ENCODE results near the gene DTNA.
A peak's percentile ranks its signal among the peaks of the same experiment; 100 is the strongest.
"Not testable (repeated sequence)": the region's sequence is repeated elsewhere in the genome, so short reads cannot be mapped to it uniquely, and the experiment has no call there.

The DTNA gene

GRCh38 chr18:34864836-34865497 lies 154.9 kb downstream of the DTNA start:
- DNase-seq = peak; percentile 5

GRCh38 chr18:34866310-34866709 lies 156.2 kb downstream of the DTNA start:
- DNase-seq = no peak

GRCh38 chr18:34866739-34867138 lies 156.6 kb downstream of the DTNA start:
- no peak for DNase-seq

GRCh38 chr18:34867520-34867919 lies 157.4 kb downstream of the DTNA start:
- DNase-seq = no peak

- DNase-seq = no peak
Measured at GRCh38 chr18:34870555-34871310, 160.6 kb downstream of the DTNA start.

- peak; percentile 41 for DNase-seq
Measured at GRCh38 chr18:34871435-34871834, 161.3 kb downstream of the DTNA start.

- DNase-seq = no peak
Measured at GRCh38 chr18:34872066-34872465, 162.0 kb downstream of the DTNA start.

- no peak for DNase-seq
Measured at GRCh38 chr18:34873986-34874580, 164.0 kb downstream of the DTNA start.

GRCh38 chr18:34875150-34875549 lies 165.1 kb downstream of the DTNA start:
- no peak for DNase-seq

- no peak for DNase-seq
Measured at GRCh38 chr18:34880403-34880802, 170.3 kb downstream of the DTNA start.

GRCh38 chr18:34880882-34881834 lies 171.1 kb downstream of the DTNA start:
- DNase-seq = no peak

GRCh38 chr18:34884436-34884835 lies 174.3 kb downstream of the DTNA start:
- DNase-seq = no peak

- DNase-seq = no peak
Measured at GRCh38 chr18:34886177-34886576, 176.1 kb downstream of the DTNA start.

- no peak for DNase-seq
Measured at GRCh38 chr18:34887881-34888580, 177.9 kb downstream of the DTNA start.

- no peak for DNase-seq
Measured at GRCh38 chr18:34890486-34891085, 180.5 kb downstream of the DTNA start.

GRCh38 chr18:34892379-34892778 lies 182.3 kb downstream of the DTNA start:
- no peak for DNase-seq

GRCh38 chr18:34893239-34893638 lies 183.1 kb downstream of the DTNA start:
- DNase-seq = no peak

GRCh38 chr18:34901299-34901698 lies 191.2 kb downstream of the DTNA start:
- no peak for DNase-seq

- no peak for DNase-seq
Measured at GRCh38 chr18:34904994-34905393, 194.9 kb downstream of the DTNA start.

GRCh38 chr18:34906985-34907384 lies 196.9 kb downstream of the DTNA start:
- not testable (repeated sequence) for DNase-seq

GRCh38 chr18:34909637-34910364 lies 199.7 kb downstream of the DTNA start:
- no peak for DNase-seq
